Gastrocnemius medialis (tissue), 4 donors: ENCODE results near the gene PLB1.

ENCODE experiments used
- POLR2A ChIP-seq, 2 donors: fragments of 450-650 bp; IDR thresholded peaks; one replicate each; pipeline ENCODE4 v1.6.1; 2017; ENCODE audit warnings: antibody characterized with exemption in 2 of 2, mild to moderate bottlenecking in 2 of 2, moderate library complexity in 2 of 2
- TF ChIP-seq, protein P1 (sequence below), 5 experiments: fragments of 450-650 bp in 3 of 5; fragments of 200-600 bp in 2 of 5; sonication (generic) in 2 of 5; IDR thresholded peaks in 4 of 5; conservative IDR thresholded peaks in 1 of 5; 1 replicate in 4 of 5; 2 replicates in 1 of 5; pipeline ENCODE4 v1.5.1; 2016 to 2019; ENCODE audit warnings: antibody characterized with exemption in 5 of 5, mild to moderate bottlenecking in 3 of 5, moderate library complexity in 3 of 5

DNA sequence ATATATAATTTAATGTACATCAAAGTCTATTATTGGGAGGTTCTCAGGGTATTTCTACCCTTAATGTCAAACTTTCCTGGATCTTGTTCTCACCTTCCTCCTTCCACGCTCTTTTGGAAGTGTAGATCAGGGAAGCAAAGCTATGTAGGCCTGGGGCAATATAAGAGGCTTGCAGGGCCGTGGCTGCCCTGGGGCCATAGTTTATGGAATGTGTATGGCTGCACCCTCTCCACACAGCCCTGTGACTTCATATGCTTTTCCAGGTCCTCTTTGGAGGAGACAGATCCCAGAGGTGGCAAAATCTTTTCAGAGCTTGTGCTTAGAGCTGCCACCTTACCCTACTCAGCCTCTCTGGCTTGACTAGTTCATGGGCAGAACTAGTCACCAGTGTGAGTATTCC is 82.9 kb downstream of the PLB1 start:
- TF ChIP-seq, protein P1, sequence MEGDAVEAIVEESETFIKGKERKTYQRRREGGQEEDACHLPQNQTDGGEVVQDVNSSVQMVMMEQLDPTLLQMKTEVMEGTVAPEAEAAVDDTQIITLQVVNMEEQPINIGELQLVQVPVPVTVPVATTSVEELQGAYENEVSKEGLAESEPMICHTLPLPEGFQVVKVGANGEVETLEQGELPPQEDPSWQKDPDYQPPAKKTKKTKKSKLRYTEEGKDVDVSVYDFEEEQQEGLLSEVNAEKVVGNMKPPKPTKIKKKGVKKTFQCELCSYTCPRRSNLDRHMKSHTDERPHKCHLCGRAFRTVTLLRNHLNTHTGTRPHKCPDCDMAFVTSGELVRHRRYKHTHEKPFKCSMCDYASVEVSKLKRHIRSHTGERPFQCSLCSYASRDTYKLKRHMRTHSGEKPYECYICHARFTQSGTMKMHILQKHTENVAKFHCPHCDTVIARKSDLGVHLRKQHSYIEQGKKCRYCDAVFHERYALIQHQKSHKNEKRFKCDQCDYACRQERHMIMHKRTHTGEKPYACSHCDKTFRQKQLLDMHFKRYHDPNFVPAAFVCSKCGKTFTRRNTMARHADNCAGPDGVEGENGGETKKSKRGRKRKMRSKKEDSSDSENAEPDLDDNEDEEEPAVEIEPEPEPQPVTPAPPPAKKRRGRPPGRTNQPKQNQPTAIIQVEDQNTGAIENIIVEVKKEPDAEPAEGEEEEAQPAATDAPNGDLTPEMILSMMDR (IDR thresholded peaks at IDR 0.05 in 4 of 5, conservative IDR thresholded peaks at IDR 0.05 in 1 of 5): no peak
- no peak for TF ChIP-seq POLR2A (IDR thresholded peaks at IDR 0.05)
